ENCODE measurements around the gene SLC1A6. TPM values are rescaled to one million over a fixed set of nuclear protein-coding genes. Genes with fewer than 3 reads are reported as not detected.

Gene SLC1A6
- total and polyA plus RNA-seq, 2 donors (not counting 1 experiment from before 2014, with no cell fraction given) = 0.25 TPM; not detected in 1

DNA sequence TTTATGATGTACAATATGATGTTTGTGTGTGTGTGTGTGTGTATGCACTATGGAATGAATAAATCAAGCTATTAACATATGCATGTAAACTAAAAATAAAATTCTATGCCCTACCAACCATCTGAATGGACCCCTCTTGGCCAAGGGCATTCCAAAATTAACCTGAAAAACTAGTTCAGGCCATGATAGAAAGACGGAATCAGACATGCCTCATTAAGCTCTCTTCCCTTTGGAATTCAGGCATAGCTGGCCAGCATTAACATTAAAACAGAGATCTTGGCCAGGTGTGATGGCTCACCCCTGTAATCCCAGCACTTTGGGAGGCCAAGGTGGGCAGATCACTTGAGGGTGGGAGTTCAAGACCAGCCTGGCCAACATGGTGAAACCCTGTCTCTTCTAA lies 18.3 kb upstream of the SLC1A6 start:
- peaks cover 39% of the 10 kb centered on the region for H3K27me3 Mint-ChIP-seq

DNA sequence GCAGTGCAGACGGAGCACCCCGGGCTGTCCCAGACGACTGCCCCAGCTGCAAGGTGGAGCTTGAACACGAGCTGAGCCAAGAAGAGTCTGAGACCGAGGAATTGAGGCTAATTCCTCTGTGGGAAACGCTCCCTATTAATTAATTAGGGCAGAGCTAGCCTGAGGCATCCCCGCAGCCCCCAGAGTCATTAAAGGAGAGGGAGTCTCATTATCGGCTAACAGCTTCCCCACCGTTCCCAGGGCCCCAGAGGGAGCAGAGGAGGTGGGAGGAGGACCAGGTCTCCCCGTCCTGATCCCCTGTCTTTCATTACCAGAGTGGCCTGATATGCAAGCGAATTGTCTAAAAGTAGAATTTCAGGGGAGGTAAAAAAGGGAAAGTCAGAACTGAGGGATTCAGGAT lies 13.1 kb upstream of the SLC1A6 start:
- Histone ChIP-seq H3K4me3 (ENCODE audit: control extremely low read depth in 1 of 5, extremely low read depth in 1 of 5, insufficient read depth in 1 of 5, low read depth in 2 of 5, low read length in 4 of 5) (no peak overlapping the region), H3K36me3 (replicated peaks in 1 of 2; ENCODE audit: control extremely low read depth in 1 of 2, control insufficient read depth in 1 of 2, extremely low read depth in 1 of 2, insufficient read depth in 2 of 2, low read length in 1 of 2) (no peaks in the 10 kb centered on the region), H3K27me3 (replicated peaks in 1 of 4; ENCODE audit: control extremely low read depth in 1 of 4, control insufficient read depth in 3 of 4, insufficient read depth in 4 of 4, low read length in 3 of 4) (no peaks in the 10 kb centered on the region), H3K27ac (ENCODE audit: low read length in 2 of 2) (no peak overlapping the region), H3K4me1 (ENCODE audit: control insufficient read depth in 2 of 2, insufficient read depth in 2 of 2, low read length in 2 of 2) (no peaks in the 10 kb centered on the region), H3K79me2 (ENCODE audit: control insufficient read depth, insufficient read depth, low read length) (no peaks in the 10 kb centered on the region), H3K9me3 (ENCODE audit: control extremely low read depth in 1 of 3, control insufficient read depth in 2 of 3, insufficient read depth in 1 of 3, low read length in 2 of 3) (no peaks in the 10 kb centered on the region), H3K4me2 (replicated peaks; ENCODE audit: low read depth, low read length, poor library complexity, severe bottlenecking) (no peak overlapping the region), H2AFZ (ENCODE audit: insufficient read depth, low read depth, low read length, poor library complexity, severe bottlenecking) (no peak overlapping the region), H3K9ac (ENCODE audit: low read length) (no peak overlapping the region), H4K20me1 (ENCODE audit: control insufficient read depth, insufficient read depth, low read length, poor library complexity, severe bottlenecking) (no peaks in the 10 kb centered on the region)
- ATAC-seq (ENCODE audit: low read depth) (no peak), DNase-seq (no peak)
- no peaks in the 10 kb centered on the region for H3K9me3 Mint-ChIP-seq (ENCODE audit: insufficient read depth)
- H3K27me3 Mint-ChIP-seq = peaks cover 25% of the 10 kb centered on the region
- H3K4me1 Mint-ChIP-seq = no peaks in the 10 kb centered on the region
- intact Hi-C loops (cut with micrococcal nuclease) = no loop called here
- POLR2A ChIA-PET = no interaction called here
- WGBS (ENCODE audit: insufficient coverage) = 91% methylated on average over 6 of the region's 11 CpGs
- no peak for TF ChIP-seq EZH2 (IDR thresholded peaks at IDR 0.05; ENCODE audit: borderline replicate concordance, insufficient read depth, low read depth, low read length, poor library complexity, severe bottlenecking)
- no peak for TF ChIP-seq CTCF (IDR thresholded peaks at IDR 0.05)
- no peak overlapping the region for H3K27ac Mint-ChIP-seq
- no peak overlapping the region for H3K4me3 Mint-ChIP-seq
- CTCF ChIA-PET = interaction anchor here (0.5 kb wide), 1 partner anchor 1457 kb away, joined by 3 read pairs; no protein-coding TSS in a partner anchor

More for the DNA sequence above, 18.3 kb upstream of the SLC1A6 start:
- CTCF ChIA-PET = no interaction called here
- Mint-ChIP-seq H3K27ac (no peak overlapping the region), H3K4me3 (no peak overlapping the region), H3K4me1 (no peaks in the 10 kb centered on the region), H3K9me3 (ENCODE audit: insufficient read depth) (no peaks in the 10 kb centered on the region)
- Histone ChIP-seq H3K27me3 (replicated peaks in 1 of 4; ENCODE audit: control extremely low read depth in 1 of 4, control insufficient read depth in 3 of 4, insufficient read depth in 4 of 4, low read length in 3 of 4) (peaks cover 0 to 5% (median under 1%) of the 10 kb centered on the region in 4 experiments), H3K9ac (ENCODE audit: low read length) (no peak overlapping the region), H4K20me1 (ENCODE audit: control insufficient read depth, insufficient read depth, low read length, poor library complexity, severe bottlenecking) (no peaks in the 10 kb centered on the region), H3K36me3 (replicated peaks in 1 of 2; ENCODE audit: control extremely low read depth in 1 of 2, control insufficient read depth in 1 of 2, extremely low read depth in 1 of 2, insufficient read depth in 2 of 2, low read length in 1 of 2) (no peaks in the 10 kb centered on the region), H3K4me2 (replicated peaks; ENCODE audit: low read depth, low read length, poor library complexity, severe bottlenecking) (no peak overlapping the region), H3K4me1 (ENCODE audit: control insufficient read depth in 2 of 2, insufficient read depth in 2 of 2, low read length in 2 of 2) (no peaks in the 10 kb centered on the region), H3K4me3 (ENCODE audit: control extremely low read depth in 1 of 5, extremely low read depth in 1 of 5, insufficient read depth in 1 of 5, low read depth in 2 of 5, low read length in 4 of 5) (no peak overlapping the region), H3K27ac (ENCODE audit: low read length in 2 of 2) (no peak overlapping the region), H2AFZ (ENCODE audit: insufficient read depth, low read depth, low read length, poor library complexity, severe bottlenecking) (no peak overlapping the region), H3K79me2 (ENCODE audit: control insufficient read depth, insufficient read depth, low read length) (no peaks in the 10 kb centered on the region), H3K9me3 (ENCODE audit: control extremely low read depth in 1 of 3, control insufficient read depth in 2 of 3, insufficient read depth in 1 of 3, low read length in 2 of 3) (peaks cover 0 to 3% (median 0%) of the 10 kb centered on the region in 3 donors)
- no peak for ATAC-seq (ENCODE audit: low read depth)
- POLR2A ChIA-PET = no interaction called here
- 82% methylated on average over 1 of the region's 1 CpG for WGBS (ENCODE audit: insufficient coverage)
- DNase-seq = no peak
- TF ChIP-seq EZH2 (IDR thresholded peaks at IDR 0.05; ENCODE audit: borderline replicate concordance, insufficient read depth, low read depth, low read length, poor library complexity, severe bottlenecking) = no peak
- TF ChIP-seq CTCF (IDR thresholded peaks at IDR 0.05) = no peak
- intact Hi-C loops (cut with micrococcal nuclease) = no loop called here
